GM10248 (cell line): ENCODE results near the gene SOS2.
"Not testable (repeated sequence)": the region's sequence is repeated elsewhere in the genome, so short reads cannot be mapped to it uniquely, and the experiment has no call there.

Experiments used
- CTCF ChIA-PET: fragments of 300-600 bp; sonication (Branson Sonifier 250); formaldehyde crosslinking; extraction: SDS; loops from one replicate; lab custom pipeline; 2021; ENCODE audit warnings: antibody characterized with exemption; lab: Yijun Ruan, JAX
- POLR2A ChIA-PET: fragments of 350-650 bp; sonication (Branson Sonifier 250); formaldehyde crosslinking; extraction: SDS; loops from one replicate; lab custom pipeline; 2020; ENCODE audit warnings: antibody characterized with exemption; lab: Yijun Ruan, JAX
- DNase-seq: peaks from one replicate; pipeline ENCODE4 v3.0.0; 2012; ENCODE audit errors: extremely low spot score
- CTCF ChIP-seq: IDR thresholded peaks from 2 replicates; pipeline ENCODE4 v1.5.1; 2012; ENCODE audit warnings: mild to moderate bottlenecking, low read depth; ENCODE audit errors: extremely low read depth, missing control alignments, control extremely low read depth

SOS2 gene

GRCh38 chr14:50198499-50198898 lies 32.9 kb downstream of the SOS2 start:
- TF ChIP-seq CTCF: no peak
- ChIA-PET CTCF (interaction anchor here (1.1 to 1.4 kb wide), 3 partner anchors 11 to 16 kb away, joined by 3 read pairs; no protein-coding TSS in a partner anchor), POLR2A (interaction anchor here (0.6 kb wide), 1 partner anchor 9 kb away, joined by 3 read pairs; no protein-coding TSS in a partner anchor)
- no peak for DNase-seq

- POLR2A ChIA-PET: interaction anchor here (0.5 kb wide), 1 partner anchor 10 kb away, joined by 5 read pairs; no protein-coding TSS in a partner anchor
- no peak for TF ChIP-seq CTCF
- CTCF ChIA-PET: interaction anchor here (1.1 to 3.0 kb wide), 3 partner anchors 9 to 18 kb away, joined by 3 to 11 read pairs (median 6); no protein-coding TSS in a partner anchor
- no peak for DNase-seq
Observed at GRCh38 chr14:50191499-50191898, 39.9 kb downstream of the SOS2 start.

- CTCF ChIA-PET: interaction anchor here (1.1 to 1.5 kb wide), 3 partner anchors 13 to 325 kb away, joined by 3 to 4 read pairs (median 3); no protein-coding TSS in a partner anchor
- TF ChIP-seq CTCF: no peak
- DNase-seq: no peak
- POLR2A ChIA-PET: no interaction called here
Observed at GRCh38 chr14:50186107-50186506, 45.3 kb downstream of the SOS2 start.

- DNase-seq: no peak
- ChIA-PET POLR2A (no interaction called here), CTCF (no interaction called here)
Observed at GRCh38 chr14:50173891-50174290, 57.5 kb downstream of the SOS2 start.

GRCh38 chr14:50171895-50172294 lies 59.5 kb downstream of the SOS2 start:
- ChIA-PET CTCF (interaction anchor here (1.0 kb wide), 1 partner anchor 9 kb away, joined by 3 read pairs; no protein-coding TSS in a partner anchor), POLR2A (no interaction called here)
- no peak for TF ChIP-seq CTCF
- no peak for DNase-seq

More at GRCh38 chr14:50173891-50174290, 57.5 kb downstream of the SOS2 start:
- no peak for TF ChIP-seq CTCF

- POLR2A ChIA-PET, DNase-seq: not testable (repeated sequence)
- CTCF ChIA-PET: interaction anchor here (0.7 to 1.1 kb wide), 3 partner anchors 11 to 15 kb away, joined by 3 read pairs; no protein-coding TSS in a partner anchor
Observed at GRCh38 chr14:50167381-50167780, 64.0 kb downstream of the SOS2 start.

- ChIA-PET POLR2A (no interaction called here), CTCF (interaction anchor here (1.0 to 1.8 kb wide), 5 partner anchors 10 to 46 kb away, joined by 3 to 5 read pairs (median 3); no protein-coding TSS in a partner anchor)
- TF ChIP-seq CTCF: no peak
- no peak for DNase-seq
Observed at GRCh38 chr14:50156111-50156510, 75.3 kb downstream of the SOS2 start.
